Right forelimb (tissue), 1 donor: Measurements from ENCODE around the gene RABGAP1.

Source experiments
- DNase-seq: peaks from one replicate; pipeline ENCODE4 v3.0.0-alpha.2; 2018

Gene RABGAP1

GRCh38 chr9:123087359-123087888 is 146.6 kb downstream of the RABGAP1 start:
- DNase-seq: no peak

GRCh38 chr9:123089040-123089439 is 148.2 kb downstream of the RABGAP1 start:
- no peak for DNase-seq

- DNase-seq: no peak
Measured at GRCh38 chr9:123089790-123090189, 149.0 kb downstream of the RABGAP1 start.

- DNase-seq: no peak
Measured at GRCh38 chr9:123090198-123090896, 149.5 kb downstream of the RABGAP1 start.

- DNase-seq: no peak
Measured at GRCh38 chr9:123090956-123091355, 150.1 kb downstream of the RABGAP1 start.

- no peak for DNase-seq
Measured at GRCh38 chr9:123091459-123091858, 150.6 kb downstream of the RABGAP1 start.

- no peak for DNase-seq
Measured at GRCh38 chr9:123093141-123093540, 152.3 kb downstream of the RABGAP1 start.

GRCh38 chr9:123096987-123097386 is 156.2 kb downstream of the RABGAP1 start:
- no peak for DNase-seq

- DNase-seq: no peak
Measured at GRCh38 chr9:123097430-123098095, 156.7 kb downstream of the RABGAP1 start.

GRCh38 chr9:123098096-123098459 is 157.3 kb downstream of the RABGAP1 start:
- no peak for DNase-seq

GRCh38 chr9:123099042-123099441 is 158.2 kb downstream of the RABGAP1 start:
- DNase-seq: no peak

- DNase-seq: no peak
Measured at GRCh38 chr9:123099548-123099947, 158.7 kb downstream of the RABGAP1 start.

- DNase-seq: no peak
Measured at GRCh38 chr9:123102375-123103113, 161.7 kb downstream of the RABGAP1 start.

- no peak for DNase-seq
Measured at GRCh38 chr9:123104807-123105206, 164.0 kb downstream of the RABGAP1 start.

GRCh38 chr9:123105490-123105889 is 164.7 kb downstream of the RABGAP1 start:
- DNase-seq: no peak

GRCh38 chr9:123107639-123108285 is 166.9 kb downstream of the RABGAP1 start:
- no peak for DNase-seq

- DNase-seq: no peak
Measured at GRCh38 chr9:123108976-123109375, 168.2 kb downstream of the RABGAP1 start.

- no peak for DNase-seq
Measured at GRCh38 chr9:123109540-123110279, 168.9 kb downstream of the RABGAP1 start.

GRCh38 chr9:123111427-123112014 is 170.7 kb downstream of the RABGAP1 start:
- DNase-seq: no peak

- no peak for DNase-seq
Measured at GRCh38 chr9:123112015-123112975, 171.5 kb downstream of the RABGAP1 start.

- no peak for DNase-seq
Measured at GRCh38 chr9:123113185-123113584, 172.4 kb downstream of the RABGAP1 start.
